A204.1 (cell line): Measurements from ENCODE around the gene BCL11A.

ENCODE experiments used
- FAIRE-seq: peaks from 2 replicates; lab custom pipeline; 2012; peaks lifted over from hg19 to GRCh38; lab: Jason Lieb, UNC

Gene BCL11A

DNA sequence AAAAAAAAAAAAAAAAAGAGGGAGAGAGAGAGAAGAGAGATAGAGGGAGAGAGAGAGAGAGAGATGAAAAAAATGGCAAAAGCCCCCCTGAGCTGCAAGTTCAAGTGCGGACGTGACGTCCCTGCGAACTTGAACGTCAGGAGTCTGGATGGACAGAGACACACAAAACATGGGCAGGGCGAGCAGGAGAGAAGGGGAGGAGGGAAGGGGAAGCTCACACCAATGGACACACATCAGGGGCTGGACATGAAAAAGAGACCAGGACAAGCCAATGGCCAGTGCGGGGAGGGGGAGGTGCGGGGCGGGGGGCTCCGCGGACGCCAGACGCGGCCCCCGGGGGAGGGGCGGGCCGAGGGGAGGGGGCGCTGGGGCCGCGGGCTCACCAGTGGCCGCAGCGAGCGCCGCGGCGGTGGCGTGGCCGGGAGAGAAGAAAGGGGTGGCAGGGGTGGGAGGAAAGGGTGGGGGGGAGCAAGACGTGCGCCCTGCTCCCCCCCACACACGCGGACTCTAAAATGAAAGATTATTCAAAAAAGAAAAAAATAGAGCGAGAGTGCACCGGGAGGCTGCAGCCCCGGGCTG lies at the start of gene BCL11A:
Gene BCL11A (minus strand): TSS at position 160 of the 579 bp plus-strand sequence. CDS start 384 bp downstream, outside the sequence.
- FAIRE-seq: no peak

DNA sequence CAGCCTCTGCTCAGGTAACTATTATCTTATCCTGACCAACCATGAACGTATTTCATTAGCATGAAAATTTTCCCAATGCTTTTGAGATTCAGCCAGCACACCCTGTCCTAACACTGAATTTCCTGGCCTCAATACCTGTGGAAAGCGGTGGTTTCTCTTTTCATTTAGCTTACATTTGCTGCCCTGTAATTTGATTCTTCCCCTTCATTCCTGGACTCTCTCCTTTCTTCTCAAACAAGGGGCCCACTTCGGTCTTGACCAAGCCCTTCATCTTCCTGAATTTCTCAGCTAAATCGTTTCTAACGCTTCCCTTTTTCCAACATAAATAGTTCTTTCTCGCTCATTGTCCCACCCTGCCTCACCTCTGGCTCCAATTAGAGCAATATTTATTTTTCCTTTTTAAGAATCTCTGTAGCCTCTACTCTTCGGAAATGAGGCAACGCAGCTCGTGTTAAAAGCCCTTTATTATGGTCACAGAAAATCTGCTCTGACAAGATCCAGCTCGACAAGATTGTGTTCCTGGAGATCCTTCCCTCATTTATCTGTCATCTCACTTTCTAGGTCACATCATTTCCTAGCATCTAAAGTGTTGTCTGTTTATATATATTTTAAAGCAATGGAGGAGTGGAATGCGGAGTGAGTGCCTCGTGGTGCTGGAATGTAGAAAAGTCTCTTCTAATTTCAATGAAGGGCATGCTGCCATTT lies 49.5 kb upstream of the BCL11A start:
- FAIRE-seq: no peak

DNA sequence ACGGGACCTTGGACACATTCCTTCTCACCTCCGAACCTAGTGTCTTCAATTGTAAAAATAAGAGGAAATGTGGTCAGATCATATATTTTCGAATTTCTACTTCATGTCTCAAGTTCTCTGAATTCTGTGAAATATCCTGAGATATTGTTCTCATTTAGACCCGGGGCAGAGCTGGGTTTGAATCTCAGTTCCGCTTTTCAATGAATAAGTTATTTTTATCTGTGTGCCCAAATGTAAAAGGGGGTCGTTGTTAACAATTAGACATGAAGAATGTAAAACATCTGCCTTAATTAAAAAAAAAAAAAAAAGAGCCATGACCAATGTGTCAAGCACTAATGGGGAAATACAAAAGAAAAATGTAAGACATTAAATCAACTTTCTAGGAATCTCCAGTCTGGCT lies 48.9 kb upstream of the BCL11A start:
- FAIRE-seq: no peak

DNA sequence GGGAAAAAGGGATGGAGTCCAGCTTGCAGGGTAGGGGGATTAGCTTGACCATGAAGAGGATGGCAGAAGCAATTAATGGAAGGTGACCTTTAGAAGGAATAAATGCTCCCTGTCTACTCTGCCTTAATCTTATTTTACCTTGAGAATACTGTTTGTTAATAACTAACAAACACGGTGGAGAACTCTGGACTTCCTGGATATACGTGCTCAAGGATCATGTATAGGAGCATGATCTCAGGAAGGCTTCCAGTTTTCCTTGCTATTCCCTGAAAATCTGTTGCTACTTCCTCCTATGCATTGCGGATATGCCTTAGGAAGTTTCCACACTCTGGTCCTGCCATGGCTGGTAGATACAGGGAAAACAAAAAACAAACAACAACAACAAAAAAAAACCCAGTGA lies 44.8 kb upstream of the BCL11A start:
- no peak for FAIRE-seq

DNA sequence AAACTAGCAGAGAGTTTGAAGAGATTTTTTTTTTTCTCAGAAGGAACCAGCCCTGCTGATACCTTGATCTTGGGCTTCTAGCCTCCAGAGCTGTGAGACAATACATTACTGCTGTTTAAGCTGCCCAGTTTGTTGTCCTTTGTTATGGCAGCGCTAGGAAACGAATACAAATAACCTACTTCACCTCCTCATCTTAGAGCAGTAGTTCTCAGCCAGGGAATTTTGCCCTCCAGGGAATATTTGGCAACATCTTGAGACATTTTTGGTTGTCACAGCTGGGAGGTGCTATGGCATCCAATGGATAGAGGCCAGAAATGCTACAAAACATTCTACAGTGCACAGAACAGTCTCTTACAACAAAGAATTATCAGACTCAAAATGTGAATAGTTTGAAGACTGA lies 43.9 kb upstream of the BCL11A start:
- FAIRE-seq: no peak

DNA sequence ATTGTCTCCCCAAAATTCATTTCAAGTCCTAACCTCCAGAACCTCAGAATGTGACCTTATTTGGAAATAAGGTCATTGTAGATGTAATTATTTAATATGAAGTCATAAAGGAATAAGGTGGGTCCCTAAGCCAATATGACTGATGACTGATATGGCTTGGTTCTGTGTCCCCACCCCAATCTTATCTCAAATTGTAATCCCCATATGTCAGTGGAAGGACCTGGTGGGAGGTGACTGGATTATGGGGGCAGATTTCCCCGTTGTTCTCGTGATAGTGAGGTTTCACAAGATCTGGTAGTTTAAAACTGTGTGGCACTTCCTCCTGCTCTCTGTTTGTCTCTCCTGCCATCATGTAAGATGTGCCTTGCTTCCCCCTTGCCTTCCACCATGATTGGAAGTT lies 43.0 kb upstream of the BCL11A start:
- no peak for FAIRE-seq

DNA sequence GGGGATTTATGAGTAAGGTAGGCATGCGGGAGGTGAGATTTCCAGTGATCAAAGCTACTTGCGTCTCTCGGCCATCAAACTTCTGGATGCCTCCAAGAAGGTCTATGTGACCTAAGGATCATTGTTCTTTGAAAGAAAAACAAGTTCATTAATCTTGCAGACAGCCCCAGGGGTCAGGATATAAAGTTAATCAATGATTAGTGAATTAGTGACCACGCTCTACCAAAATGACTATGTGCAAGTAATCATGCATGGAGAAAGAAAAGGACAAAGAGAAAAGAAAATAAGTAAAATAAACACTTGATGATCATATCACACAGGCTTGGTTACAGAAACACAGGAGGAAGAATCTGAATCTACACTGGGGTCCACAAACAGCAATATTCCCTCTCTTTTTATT lies 42.5 kb upstream of the BCL11A start:
- FAIRE-seq: no peak

DNA sequence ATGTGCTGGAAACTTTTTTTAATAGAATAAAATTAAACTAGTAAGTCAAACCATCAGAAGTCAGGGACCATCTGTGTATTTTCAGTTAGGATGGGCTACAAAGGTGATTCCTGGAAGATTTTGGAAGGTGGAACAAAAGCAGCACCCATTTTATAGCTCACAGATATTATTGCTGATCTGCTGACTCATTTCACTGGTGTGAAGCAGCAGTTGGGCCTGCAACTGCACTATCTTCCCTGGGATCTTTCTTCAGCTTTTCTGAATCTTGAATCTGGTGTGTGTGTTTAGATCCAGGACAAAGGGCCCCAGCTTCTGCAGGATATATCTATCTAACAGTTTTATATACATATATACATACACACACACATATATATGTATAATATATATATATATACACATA lies 35.6 kb upstream of the BCL11A start:
- no peak for FAIRE-seq

DNA sequence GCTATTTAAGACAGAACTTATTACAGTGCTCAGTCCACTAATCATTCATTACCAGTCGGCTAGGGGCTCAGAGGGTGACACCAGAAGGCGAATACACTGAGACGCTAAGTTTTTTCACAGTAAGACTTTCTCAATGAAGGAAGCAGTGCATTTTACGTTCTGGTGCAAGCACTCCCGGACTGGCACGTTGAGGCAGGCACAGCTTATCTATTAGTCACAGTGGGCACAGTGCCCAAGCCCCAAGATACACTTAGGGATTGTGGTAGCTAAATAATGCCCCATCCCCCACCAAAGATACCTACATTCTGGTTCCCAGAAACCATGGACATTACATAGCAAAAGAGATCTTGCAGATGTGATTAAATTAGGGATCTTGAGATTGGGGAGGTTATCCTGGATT lies 32.6 kb upstream of the BCL11A start:
- no peak for FAIRE-seq

DNA sequence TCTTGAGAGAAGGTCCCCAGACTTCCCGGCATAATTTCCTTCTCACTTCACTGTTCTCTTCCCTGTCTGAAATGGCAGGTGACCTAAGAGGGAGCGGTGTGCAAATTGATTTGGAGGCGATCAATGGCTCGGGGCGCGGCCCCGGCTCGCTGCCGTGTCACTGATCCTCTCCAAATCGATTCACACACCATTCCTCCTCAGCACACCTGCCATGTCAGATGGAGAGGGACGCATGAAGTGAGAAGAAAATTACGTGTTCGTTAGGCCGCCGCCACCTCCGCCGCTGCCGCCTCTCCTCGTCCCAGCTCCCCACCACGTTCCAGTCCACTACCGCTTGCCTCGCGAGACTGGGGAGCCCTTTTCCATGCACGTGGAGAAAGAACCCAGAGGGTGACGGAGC lies 31.8 kb upstream of the BCL11A start:
- FAIRE-seq: no peak

DNA sequence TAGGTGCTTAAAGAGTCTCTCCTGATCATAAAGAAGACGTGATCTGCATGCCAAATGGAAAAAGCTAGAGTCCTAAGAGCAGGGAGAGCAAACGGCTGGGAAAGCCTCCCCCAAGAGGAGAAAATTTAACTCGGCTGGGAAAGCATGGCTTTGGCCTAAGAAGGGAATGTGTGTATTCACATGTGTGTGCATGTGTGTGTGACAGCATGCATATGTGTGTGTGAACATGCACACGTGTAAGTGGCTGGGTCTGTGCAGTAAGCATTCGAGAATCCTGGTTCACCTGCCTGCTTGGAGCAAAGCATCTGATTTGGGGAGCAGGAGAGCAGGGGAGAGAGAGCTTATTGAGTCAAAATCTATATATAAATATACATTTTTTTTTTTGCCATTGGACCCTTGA lies 30.1 kb upstream of the BCL11A start:
- no peak for FAIRE-seq

DNA sequence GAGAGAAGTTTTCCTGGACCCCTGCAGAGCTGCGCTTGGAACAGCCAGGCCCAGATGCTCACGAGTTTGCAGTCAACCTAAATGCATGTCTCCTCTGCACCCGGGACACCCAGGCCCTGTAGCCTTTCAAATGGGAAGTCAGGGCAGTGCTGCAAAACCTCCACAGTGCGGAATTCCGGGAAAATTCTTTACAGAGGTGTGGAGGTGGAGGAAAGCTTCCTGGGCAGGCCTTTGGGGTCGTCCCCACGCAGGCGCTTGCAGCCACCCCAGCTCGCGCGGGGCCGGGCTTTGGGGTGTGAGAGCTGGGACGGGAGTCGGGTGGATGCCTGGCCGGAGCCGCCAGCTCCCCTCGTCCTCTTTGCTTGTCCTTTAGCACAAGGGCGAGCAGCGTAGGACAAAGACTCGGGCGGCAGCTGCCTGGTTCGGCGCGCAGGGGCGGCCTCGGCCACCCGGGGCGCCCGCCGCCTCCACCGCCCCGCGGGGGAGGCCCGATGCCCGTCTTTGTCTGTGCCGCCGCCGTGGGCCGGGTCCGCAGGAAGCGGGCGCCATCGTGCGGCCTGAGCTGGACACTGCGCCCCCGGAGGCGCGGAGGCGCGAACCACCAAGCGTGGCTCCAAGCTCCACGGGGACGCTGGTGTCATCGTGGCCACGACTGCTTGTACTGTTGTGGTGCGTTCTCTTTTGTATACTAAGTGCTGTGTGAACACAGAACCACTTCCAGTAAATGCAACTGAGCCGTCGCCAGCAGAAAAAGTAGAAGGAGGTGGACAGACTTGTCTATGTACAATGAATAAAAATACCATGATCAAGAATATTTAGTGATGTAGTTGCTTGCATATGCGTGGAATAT lies 28.2 kb upstream of the BCL11A start:
- FAIRE-seq: no peak

DNA sequence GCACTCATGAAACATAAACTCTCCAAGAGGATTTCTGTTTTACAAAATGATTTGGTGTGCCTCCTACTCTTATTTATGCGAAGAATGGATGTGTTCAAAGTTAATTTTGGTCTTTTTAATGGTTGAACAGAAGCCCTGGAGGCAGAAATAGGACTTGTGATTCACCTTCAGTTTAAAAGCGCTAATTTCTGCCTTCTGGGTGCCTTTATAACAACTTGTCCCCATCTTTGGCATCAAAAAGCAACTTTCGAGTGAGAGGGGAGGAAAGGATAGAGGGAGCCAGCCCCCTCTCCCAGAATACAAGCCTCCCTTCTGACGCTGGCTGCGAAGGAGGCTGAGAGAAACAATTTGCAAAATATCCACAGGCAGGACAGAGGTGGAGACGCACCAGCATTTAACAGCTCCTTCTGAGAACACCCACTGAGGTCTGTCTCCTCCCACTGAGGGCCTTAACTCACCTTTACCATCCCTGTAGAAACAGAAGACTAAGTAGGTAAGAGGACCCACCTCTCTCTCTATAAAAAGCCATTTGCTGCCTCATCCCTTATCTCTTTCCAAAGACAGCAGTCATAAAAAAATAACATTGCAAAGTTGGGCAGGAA lies 24.3 kb upstream of the BCL11A start:
- FAIRE-seq: no peak

DNA sequence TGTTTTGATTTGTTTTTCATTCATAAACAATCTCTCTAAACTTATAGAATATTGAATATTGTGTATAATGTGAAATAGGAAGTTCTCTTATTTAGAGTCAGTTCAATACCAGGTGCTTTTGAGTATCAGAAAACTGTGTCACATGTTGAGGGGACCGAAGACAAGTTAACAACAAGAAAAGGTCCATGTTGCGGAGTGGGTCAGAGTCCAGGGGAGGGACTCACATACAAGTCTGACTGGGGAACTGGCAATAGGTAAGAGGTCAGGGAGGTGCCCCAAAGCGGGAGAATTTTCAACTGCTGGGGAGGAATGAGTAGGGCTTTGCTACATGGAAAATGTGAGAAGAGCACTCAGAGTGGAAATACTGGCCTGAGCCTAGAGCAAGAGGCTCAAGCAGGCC lies 19.8 kb upstream of the BCL11A start:
- FAIRE-seq: no peak

DNA sequence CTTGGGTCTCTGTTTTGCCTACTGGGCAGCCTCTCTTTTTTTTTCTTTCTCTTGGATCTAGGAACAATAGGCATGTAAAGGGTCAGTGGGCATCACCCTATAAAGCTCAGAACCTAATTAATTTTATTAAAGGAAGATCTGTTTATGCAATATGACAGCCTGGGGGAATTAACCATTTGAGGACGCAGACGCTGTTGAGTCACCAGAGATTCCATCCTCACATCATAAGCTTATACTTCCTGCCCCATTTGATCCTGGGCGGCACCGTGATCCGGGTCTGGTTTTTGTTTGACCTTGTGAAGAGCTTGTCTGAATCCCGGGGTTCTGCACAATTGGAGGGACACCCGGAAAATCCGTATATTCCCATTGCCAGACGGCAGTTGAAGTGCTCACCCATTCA lies 16.8 kb upstream of the BCL11A start:
- FAIRE-seq: no peak

DNA sequence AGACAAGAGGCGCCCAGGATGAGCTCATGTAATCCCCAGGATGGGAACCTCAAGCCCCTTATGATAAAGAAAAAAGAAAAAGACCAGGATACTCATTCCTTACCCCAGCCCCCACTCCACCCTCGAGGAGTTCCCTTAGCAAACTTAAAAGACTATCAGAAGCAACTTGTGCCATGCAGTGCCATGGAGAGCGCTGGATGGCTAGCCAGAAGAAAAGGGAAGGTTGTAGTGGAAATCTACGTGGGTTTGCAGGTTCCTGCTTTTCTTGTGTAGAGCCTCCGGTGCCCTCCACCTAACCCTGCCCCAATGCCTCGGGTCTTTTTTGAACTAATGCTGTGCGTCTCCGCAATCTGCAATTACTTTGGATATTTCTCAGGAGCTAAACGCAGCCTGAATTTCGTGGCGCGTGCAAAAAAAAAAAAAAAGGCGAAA lies 16.2 kb upstream of the BCL11A start:
- no peak for FAIRE-seq

DNA sequence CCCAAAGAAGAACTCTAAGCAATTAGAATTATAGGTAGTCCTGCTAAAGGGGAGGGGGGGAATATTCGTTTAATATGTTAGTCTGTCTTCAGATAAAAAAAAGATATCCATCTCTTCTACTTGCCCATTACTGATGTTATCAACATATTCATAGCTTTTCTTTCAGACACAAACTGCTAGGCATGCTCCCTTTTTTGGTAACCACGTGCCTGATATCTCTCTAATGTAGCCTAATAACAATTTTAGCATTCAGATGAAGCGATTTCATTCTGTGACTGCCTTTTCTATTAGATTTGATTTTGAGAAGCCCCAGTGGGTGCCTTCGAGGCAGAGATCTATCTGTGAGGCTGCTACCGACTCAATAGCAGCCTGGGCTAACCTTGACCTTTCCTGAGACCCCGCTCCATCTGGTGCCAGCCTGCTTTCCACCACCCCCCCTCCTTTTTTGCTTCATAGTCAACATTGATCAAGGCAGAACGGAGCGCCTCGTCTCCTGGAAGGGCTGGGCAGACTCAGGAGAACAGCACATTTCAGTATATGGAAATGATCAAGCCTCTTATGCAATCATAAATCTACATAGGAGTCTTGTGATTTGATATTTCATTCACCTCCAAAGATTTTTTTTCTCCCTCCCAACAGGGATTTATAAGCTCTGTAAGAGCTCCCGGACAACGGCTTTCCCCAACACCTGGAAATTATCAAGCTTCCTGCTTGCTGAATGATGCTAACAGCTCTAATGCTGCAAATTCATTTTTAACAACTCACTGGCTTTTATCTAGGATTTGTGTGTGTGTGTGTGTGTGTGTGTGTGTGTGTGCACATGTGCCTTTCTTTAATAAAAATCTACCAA lies 14.7 kb upstream of the BCL11A start:
- FAIRE-seq: no peak

DNA sequence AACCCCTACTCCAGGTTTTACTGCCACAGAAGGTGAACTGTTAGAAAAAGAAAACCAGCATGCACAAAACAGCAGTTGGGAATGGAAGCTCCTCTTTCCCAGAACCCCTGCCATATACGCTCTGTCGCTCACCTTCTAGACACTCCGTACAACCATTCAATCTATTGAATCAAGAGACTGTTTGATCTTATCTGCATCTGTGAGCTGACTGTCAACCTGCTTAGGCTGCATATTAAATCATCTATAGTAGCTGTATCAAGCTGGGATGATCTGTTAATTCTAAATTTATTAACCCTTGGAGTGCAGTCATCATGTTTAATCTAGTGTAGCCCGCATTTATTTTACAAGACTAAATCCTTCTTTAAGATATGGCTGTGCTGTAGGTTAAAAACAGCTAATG lies 13.6 kb upstream of the BCL11A start:
- no peak for FAIRE-seq

DNA sequence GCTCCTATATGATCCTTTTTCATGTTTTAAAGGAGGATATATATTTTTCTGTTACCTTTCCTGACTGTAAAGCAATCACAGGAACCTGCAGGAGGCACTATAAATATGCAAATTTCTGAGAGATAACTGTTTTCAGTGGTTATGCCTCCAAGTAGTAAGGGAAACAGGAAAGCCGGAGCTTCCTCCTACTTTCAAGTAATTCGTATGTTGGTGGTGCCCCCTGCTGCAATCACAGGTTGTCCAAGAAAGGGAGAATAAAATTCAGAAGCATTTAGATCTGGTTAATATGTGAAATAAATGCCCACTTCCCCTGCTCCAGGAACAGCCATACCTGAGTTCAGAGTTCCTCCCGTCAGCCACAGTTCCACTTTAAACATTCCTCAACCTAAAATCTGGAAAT lies 12.0 kb upstream of the BCL11A start:
- FAIRE-seq: no peak

DNA sequence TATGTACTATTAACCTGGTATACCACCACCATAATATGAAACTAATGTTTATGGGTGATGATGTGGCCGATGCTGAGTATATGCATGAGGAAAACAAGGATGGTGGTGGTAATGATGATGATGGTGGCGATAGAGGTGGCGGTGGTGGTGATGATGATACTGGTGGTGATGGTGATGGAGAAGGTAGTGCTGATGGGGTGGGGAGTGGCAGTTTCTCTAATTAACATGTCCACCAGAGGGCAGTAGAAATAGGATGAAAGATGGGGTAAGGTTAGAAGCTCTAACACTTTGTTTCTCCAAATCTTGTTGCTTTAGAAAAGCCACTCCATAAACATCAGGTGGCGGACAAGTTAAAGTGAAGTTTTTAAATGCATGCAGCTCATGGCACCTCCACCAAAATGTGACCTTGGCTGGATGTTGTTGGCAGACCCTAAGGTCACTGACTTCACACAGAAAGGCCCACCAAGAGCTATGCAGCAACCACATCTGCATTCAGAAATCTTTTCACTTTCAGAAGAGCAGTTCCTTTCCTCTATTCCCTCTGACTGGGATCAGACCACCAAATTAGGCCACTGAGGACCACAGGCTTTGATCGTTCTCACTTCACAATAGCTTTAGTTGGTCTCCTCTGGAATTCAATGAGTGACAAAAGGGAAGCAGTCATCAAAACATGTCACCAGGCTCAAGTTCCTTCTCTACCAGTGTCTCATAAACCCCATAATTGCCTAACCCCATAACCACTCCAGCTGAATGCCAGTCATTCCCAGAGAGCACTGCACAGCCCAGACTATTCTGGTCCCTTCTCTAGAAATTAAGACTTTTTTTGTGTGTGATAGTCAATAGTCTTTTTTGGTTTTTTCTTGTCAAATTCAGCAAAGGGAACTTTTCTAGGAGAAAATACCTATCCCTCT lies 7.5 kb upstream of the BCL11A start:
- FAIRE-seq: no peak

DNA sequence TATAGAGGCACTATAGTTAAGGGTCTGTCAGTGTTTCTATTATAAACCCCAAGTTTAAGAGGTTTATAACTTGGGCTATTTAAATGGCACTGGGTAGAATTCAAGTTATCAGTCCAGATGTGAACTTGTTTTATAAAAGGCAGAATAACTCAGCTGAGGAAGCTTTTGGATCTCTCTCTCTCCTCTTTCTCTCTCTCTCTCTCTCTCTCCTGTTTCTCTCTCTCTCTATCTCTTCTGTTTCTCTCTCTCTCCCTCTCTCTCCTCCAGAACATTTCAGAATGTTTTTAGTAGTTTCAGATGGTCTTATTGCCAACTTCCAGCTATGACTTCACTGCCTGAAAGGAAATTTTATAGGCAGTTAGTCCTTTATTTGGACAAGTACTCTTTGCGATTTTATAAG lies 6.4 kb upstream of the BCL11A start:
- no peak for FAIRE-seq
